Upper lobe of left lung (tissue), 4 donors: ENCODE measurements around the gene EML1.

Source experiments
- CTCF ChIP-seq, 6 experiments: fragments of 450-650 bp in 4 of 6; fragments of 200-600 bp in 2 of 6; sonication (generic) in 2 of 6; IDR thresholded peaks; one replicate each; pipeline ENCODE4 v1.5.1; 2016 to 2019; ENCODE audit warnings: antibody characterized with exemption in 6 of 6
- EP300 ChIP-seq, 4 donors: sonication (generic); formaldehyde crosslinking; IDR thresholded peaks; one replicate each; pipeline ENCODE4 v1.5.1; 2017; ENCODE audit warnings: antibody characterized with exemption in 4 of 4, control low read depth in 2 of 4
- POLR2A ChIP-seq, 4 donors: fragments of 450-650 bp; IDR thresholded peaks; one replicate each; pipeline ENCODE4 v1.5.1; 2016 to 2017; ENCODE audit warnings: antibody characterized with exemption in 4 of 4, mild to moderate bottlenecking in 2 of 4
- POLR2AphosphoS5 ChIP-seq, 2 donors: sonication (generic); formaldehyde crosslinking; IDR thresholded peaks; one replicate each; pipeline ENCODE4 v1.5.1; 2017; ENCODE audit warnings: antibody characterized with exemption in 2 of 2

DNA sequence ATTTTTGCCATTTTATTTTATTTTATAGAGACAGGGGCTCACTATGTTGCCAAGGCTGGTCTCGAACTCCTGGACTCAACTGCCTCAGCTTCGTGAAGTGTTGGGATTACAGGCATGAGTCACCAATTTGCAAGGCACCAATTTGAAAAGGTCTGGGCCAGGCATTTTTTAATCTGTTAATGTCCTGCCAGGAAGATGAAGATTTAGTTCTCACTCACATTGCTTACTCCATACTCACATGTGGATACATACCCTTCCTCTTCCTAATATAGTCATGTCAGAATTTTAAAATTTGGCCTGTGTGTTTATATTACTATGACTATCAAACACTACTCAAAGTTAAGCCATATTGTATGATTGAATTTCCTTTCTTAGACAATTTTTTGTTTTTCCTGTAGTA lies 15.3 kb upstream of the EML1 start:
- TF ChIP-seq POLR2A (IDR thresholded peaks at IDR 0.05) (no peak), CTCF (IDR thresholded peaks at IDR 0.05) (no peak), POLR2AphosphoS5 (IDR thresholded peaks at IDR 0.05) (no peak), EP300 (IDR thresholded peaks at IDR 0.05) (no peak)
